ENCODE data around the gene BTD. TPM values are rescaled to one million over a fixed set of nuclear protein-coding genes. Genes with fewer than 3 reads are reported as not detected.

Gene BTD
- total RNA-seq, 1 experiment from 2014 or later = 15.6 TPM

DNA sequence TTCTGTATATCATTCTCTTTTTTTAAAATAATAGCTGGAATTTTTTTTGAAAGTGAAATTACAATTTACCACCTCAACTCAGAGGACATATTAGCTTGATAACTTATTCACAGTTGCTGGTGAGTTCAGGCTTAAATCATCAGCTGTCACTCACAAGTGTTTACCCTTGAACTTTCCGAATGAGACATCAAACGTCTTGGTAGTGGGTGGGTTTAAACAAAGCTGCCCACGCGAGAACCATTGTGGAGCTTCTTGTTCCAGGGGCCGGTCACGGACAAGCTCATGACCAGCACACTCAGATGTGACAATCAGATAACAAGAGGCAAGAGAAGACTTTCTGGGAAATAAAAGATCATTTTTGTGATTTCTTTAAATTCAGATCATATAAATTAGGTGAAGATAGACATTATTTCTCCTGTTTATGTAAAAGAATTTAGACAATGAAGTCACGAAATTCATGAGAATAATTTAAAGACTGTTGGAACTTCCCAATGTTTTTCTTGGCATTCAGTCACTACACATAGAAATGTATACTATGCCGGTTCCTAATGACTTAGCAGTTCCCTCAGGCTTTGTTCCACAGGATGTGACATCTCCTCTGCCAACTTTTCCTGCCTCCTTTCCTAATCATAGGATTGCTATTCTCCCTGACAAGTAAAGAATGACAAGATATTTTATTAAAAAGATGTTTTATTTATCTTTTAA, 29.3 kb downstream of the BTD start:
- Histone ChIP-seq H3F3A (ENCODE audit: insufficient read depth, low read depth) (peaks cover 40% of the 10 kb centered on the region), H3K9me2 (ENCODE audit: insufficient read depth) (no peaks in the 10 kb centered on the region), H3K27me3 (ENCODE audit: insufficient read depth, low read depth) (no peaks in the 10 kb centered on the region), H3K4me1 (replicated peaks; ENCODE audit: insufficient read depth) (peaks cover 62% of the 10 kb centered on the region), H4K20me1 (ENCODE audit: insufficient read depth) (no peaks in the 10 kb centered on the region), H3K27ac (peak overlapping the region; percentile 79), H3K4me3 (peak overlapping the region; percentile 15; the same call in 1 of the 2 replicates), H3K4me2 (peak overlapping the region; percentile 64), H3K9me3 (ENCODE audit: insufficient read depth, low read depth) (no peaks in the 10 kb centered on the region), H2AFZ (no peak overlapping the region), H3K36me3 (ENCODE audit: low read depth) (no peaks in the 10 kb centered on the region), H3K79me2 (ENCODE audit: low read depth) (no peaks in the 10 kb centered on the region; the same call in 1 of the 2 replicates)
- ChIA-PET CTCF (interaction anchor here (1.7 kb wide), 1 partner anchor 182 kb away, joined by 3 read pairs; no protein-coding TSS in a partner anchor), POLR2A (ENCODE audit: unreplicated experiment) (interaction anchor here (0.5 to 0.8 kb wide), 2 partner anchors 12 to 1415 kb away, joined by 6 to 14 read pairs; no protein-coding TSS in a partner anchor)
- intact Hi-C loops (cut with micrococcal nuclease; ENCODE audit: unreplicated experiment) = loop anchor here (1.0 to 10.0 kb wide), 6 partner anchors 17 to 637 kb away; partner anchors contain the start of gene OXNAD1
- DNase-seq = peak in 1 of 2 experiments; percentile 71
- BruUV-seq (replicated peaks) = no TSS peak
- no peak for TF ChIP-seq EZH2 (IDR thresholded peaks at IDR 0.05; ENCODE audit: low read depth)
- TF ChIP-seq, protein P1, sequence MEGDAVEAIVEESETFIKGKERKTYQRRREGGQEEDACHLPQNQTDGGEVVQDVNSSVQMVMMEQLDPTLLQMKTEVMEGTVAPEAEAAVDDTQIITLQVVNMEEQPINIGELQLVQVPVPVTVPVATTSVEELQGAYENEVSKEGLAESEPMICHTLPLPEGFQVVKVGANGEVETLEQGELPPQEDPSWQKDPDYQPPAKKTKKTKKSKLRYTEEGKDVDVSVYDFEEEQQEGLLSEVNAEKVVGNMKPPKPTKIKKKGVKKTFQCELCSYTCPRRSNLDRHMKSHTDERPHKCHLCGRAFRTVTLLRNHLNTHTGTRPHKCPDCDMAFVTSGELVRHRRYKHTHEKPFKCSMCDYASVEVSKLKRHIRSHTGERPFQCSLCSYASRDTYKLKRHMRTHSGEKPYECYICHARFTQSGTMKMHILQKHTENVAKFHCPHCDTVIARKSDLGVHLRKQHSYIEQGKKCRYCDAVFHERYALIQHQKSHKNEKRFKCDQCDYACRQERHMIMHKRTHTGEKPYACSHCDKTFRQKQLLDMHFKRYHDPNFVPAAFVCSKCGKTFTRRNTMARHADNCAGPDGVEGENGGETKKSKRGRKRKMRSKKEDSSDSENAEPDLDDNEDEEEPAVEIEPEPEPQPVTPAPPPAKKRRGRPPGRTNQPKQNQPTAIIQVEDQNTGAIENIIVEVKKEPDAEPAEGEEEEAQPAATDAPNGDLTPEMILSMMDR (conservative IDR thresholded peaks at IDR 0.05) = no peak

DNA sequence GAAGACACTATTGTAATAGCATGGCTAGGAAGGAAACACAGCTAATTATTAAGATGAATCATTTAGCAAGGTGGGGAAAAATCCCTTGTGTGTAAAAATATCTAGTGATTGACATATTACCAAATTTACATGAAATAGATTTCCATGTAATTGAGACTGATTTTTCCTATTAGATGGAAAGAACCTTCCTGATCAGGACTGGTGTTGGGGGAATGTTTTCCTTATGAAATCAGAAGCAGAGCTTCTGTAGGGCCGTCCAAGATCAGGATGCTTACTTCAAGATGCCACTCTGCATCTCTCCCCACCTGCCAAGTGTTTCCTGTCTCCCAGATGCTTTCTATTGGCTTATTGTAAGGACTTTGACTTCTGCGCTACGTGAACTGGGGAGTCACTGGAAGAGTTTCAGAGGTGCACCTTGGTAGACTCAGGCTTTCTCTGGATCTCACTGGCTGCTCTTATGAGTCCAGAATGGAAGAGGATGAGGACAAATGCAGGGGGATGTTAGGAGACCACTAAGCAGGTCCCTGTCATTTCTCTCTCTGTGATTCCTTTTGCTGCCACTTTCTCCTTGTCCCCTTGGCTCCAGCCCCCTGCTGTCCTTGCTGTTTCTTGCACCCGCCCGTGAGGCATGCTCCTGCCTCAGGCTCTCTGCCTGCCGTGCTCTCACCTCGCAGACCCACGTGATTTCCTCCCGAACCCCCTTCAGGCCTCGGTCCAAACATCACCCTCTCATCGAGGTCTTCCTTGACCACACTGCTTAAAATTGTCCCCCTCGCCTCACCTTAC, 30.1 kb downstream of the BTD start:
- Histone ChIP-seq H4K20me1 (ENCODE audit: insufficient read depth) (no peaks in the 10 kb centered on the region), H3K36me3 (ENCODE audit: low read depth) (no peaks in the 10 kb centered on the region), H2AFZ (no peak overlapping the region), H3K27ac (peak overlapping the region; percentile 79), H3F3A (ENCODE audit: insufficient read depth, low read depth) (peaks cover 48% of the 10 kb centered on the region), H3K4me3 (no peak overlapping the region), H3K4me2 (peak overlapping the region; percentile 64), H3K9me2 (ENCODE audit: insufficient read depth) (no peaks in the 10 kb centered on the region), H3K27me3 (ENCODE audit: insufficient read depth, low read depth) (no peaks in the 10 kb centered on the region), H3K9me3 (ENCODE audit: insufficient read depth, low read depth) (no peaks in the 10 kb centered on the region), H3K79me2 (ENCODE audit: low read depth) (no peaks in the 10 kb centered on the region; the same call in 1 of the 2 replicates), H3K4me1 (replicated peaks; ENCODE audit: insufficient read depth) (peaks cover 70% of the 10 kb centered on the region)
- POLR2A ChIA-PET (ENCODE audit: unreplicated experiment) = no interaction called here
- BruUV-seq (replicated peaks) = no TSS peak
- intact Hi-C loops (cut with micrococcal nuclease; ENCODE audit: unreplicated experiment) = loop anchor here (1.0 to 10.0 kb wide), 5 partner anchors 16 to 636 kb away; partner anchors contain the start of gene OXNAD1
- DNase-seq = no peak
- TF ChIP-seq, protein P1 (conservative IDR thresholded peaks at IDR 0.05) = no peak
- TF ChIP-seq EZH2 (IDR thresholded peaks at IDR 0.05; ENCODE audit: low read depth) = no peak
- CTCF ChIA-PET = interaction anchor here (1.7 kb wide), 1 partner anchor 181 kb away, joined by 3 read pairs; no protein-coding TSS in a partner anchor

DNA sequence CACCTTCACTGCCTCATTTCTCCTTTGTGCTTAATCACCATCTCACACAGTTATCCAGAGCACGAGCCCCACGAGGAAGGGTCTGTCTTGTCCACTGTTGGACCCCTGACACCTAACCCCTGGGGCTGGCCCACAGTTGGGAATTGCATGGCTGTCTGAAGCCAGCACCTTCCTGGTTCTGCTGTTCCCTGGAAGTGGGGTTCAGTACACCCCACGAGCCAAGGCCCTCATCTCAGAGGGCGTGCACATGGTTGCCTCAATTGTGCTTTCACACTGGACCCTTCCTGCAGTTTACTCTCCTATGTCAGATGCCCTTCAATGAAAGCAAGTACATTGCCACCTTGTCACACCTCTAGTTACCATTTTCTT, 30.7 kb downstream of the BTD start:
- H3K27me3 ChIP-seq (ENCODE audit: insufficient read depth, low read depth) = no peaks in the 10 kb centered on the region
- peaks cover 53% of the 10 kb centered on the region for H3F3A ChIP-seq (ENCODE audit: insufficient read depth, low read depth)
- H3K27ac ChIP-seq = 0 out of 2 replicates have a peak overlapping the region, but pooled peaks have one; percentile 79
- ChIA-PET CTCF (no interaction called here), POLR2A (ENCODE audit: unreplicated experiment) (no interaction called here)
- H3K4me1 ChIP-seq (replicated peaks; ENCODE audit: insufficient read depth) = peaks cover 76% of the 10 kb centered on the region
- H3K36me3 ChIP-seq (ENCODE audit: low read depth) = no peaks in the 10 kb centered on the region
- no TSS peak for BruUV-seq (replicated peaks)
- no peak for DNase-seq
- no peaks in the 10 kb centered on the region; the same call in 1 of the 2 replicates for H3K79me2 ChIP-seq (ENCODE audit: low read depth)
- intact Hi-C loops (cut with micrococcal nuclease; ENCODE audit: unreplicated experiment) = loop anchor here (5.0 to 10.0 kb wide), 4 partner anchors 35 to 635 kb away; partner anchors contain the start of gene OXNAD1
- no peak for TF ChIP-seq EZH2 (IDR thresholded peaks at IDR 0.05; ENCODE audit: low read depth)
- TF ChIP-seq, protein P1 (conservative IDR thresholded peaks at IDR 0.05) = no peak
- H3K4me2 ChIP-seq = no peak overlapping the region
- no peaks in the 10 kb centered on the region for H3K9me3 ChIP-seq (ENCODE audit: insufficient read depth, low read depth)
- H3K4me3 ChIP-seq = no peak overlapping the region
- no peaks in the 10 kb centered on the region for H4K20me1 ChIP-seq (ENCODE audit: insufficient read depth)
- no peaks in the 10 kb centered on the region for H3K9me2 ChIP-seq (ENCODE audit: insufficient read depth)
- no peak overlapping the region for H2AFZ ChIP-seq
